DOHH2 (cell line): ENCODE results near the gene APBB1.

Source experiments
- H3F3A ChIP-seq: fragments of 200-600 bp; sonication (generic), shearing (Covaris generic); 2 replicates; pipeline ENCODE4 v1.6.0; 2016; ENCODE audit warnings: antibody characterized with exemption, mild to moderate bottlenecking; ENCODE audit not compliant: control insufficient read depth, insufficient read depth
- H3K27ac ChIP-seq: fragments of 200-600 bp; sonication (generic); 2 replicates; pipeline ENCODE4 v1.5.1; 2014; ENCODE audit warnings: low read depth, mild to moderate bottlenecking, low read length, moderate library complexity
- H3K27me3 ChIP-seq: fragments of 200-600 bp; sonication (generic); 2 replicates; pipeline ENCODE4 v1.6.1; 2014; ENCODE audit warnings: mild to moderate bottlenecking, low read length, mixed read lengths; ENCODE audit not compliant: control insufficient read depth
- H3K36me3 ChIP-seq: fragments of 200-600 bp; sonication (generic); 2 replicates; pipeline ENCODE4 v1.6.1; 2014; ENCODE audit warnings: mild to moderate bottlenecking, low read length, moderate library complexity, mixed read lengths; ENCODE audit not compliant: control insufficient read depth
- H3K4me1 ChIP-seq: fragments of 200-600 bp; sonication (generic); 2 replicates; pipeline ENCODE4 v1.6.1; 2014; ENCODE audit warnings: mild to moderate bottlenecking, low read length, mixed read lengths; ENCODE audit not compliant: control insufficient read depth
- H3K4me2 ChIP-seq: fragments of 200-600 bp; sonication (generic); 2 replicates; pipeline ENCODE4 v1.6.0; 2014; ENCODE audit warnings: mild to moderate bottlenecking, low read length, moderate library complexity
- H3K4me3 ChIP-seq: fragments of 200-600 bp; sonication (generic); 2 replicates; pipeline ENCODE4 v1.5.1; 2014; ENCODE audit warnings: mild to moderate bottlenecking, low read length, mixed read lengths
- H3K79me2 ChIP-seq: fragments of 200-600 bp; sonication (generic); 2 replicates; pipeline ENCODE4 v1.6.1; 2014; ENCODE audit warnings: mild to moderate bottlenecking, low read length, mixed read lengths; ENCODE audit not compliant: control insufficient read depth
- H3K9me2 ChIP-seq: fragments of 200-600 bp; sonication (generic); replicated peaks from 2 replicates; pipeline ENCODE4 v1.6.1; 2014; ENCODE audit warnings: mild to moderate bottlenecking, low read length, mixed read lengths; ENCODE audit not compliant: control insufficient read depth
- H3K9me3 ChIP-seq: fragments of 200-600 bp; sonication (generic); 2 replicates; pipeline ENCODE4 v1.6.1; 2014; ENCODE audit warnings: antibody characterized with exemption, low read length, mixed read lengths; ENCODE audit not compliant: control insufficient read depth, insufficient read depth
- H4K20me1 ChIP-seq: fragments of 200-600 bp; sonication (generic); 2 replicates; pipeline ENCODE4 v1.6.0; 2014; ENCODE audit warnings: low read depth, mild to moderate bottlenecking, antibody characterized with exemption, low read length, moderate library complexity; ENCODE audit not compliant: control insufficient read depth, insufficient read depth
- EZH2phosphoT487 ChIP-seq: fragments of 200-600 bp; sonication (generic); IDR thresholded peaks from 2 replicates; pipeline ENCODE4 v1.6.1; 2017; ENCODE audit warnings: borderline replicate concordance, mild to moderate bottlenecking, antibody characterized with exemption, low read length, moderate library complexity, mixed read lengths
- TF ChIP-seq, protein P1 (sequence below): fragments of 200-600 bp; sonication (generic); IDR thresholded peaks from one replicate; pipeline ENCODE4 v1.5.1; 2014; ENCODE audit warnings: antibody characterized with exemption, mild to moderate bottlenecking, low read depth, low read length; ENCODE audit not compliant: poor library complexity, severe bottlenecking

Gene APBB1

GRCh38 chr11:6391537-6392134 lies 27.3 kb downstream of the APBB1 start:
- H3K79me2 ChIP-seq, result no peaks in the 10 kb centered on the region
- H3K4me1 ChIP-seq, result peaks cover 20% of the 10 kb centered on the region
- no peak overlapping the region for H3K4me3 ChIP-seq
- H4K20me1 ChIP-seq, result no peaks in the 10 kb centered on the region
- H3K9me3 ChIP-seq, result no peaks in the 10 kb centered on the region
- no peaks in the 10 kb centered on the region for H3K9me2 ChIP-seq
- TF ChIP-seq, protein P1, sequence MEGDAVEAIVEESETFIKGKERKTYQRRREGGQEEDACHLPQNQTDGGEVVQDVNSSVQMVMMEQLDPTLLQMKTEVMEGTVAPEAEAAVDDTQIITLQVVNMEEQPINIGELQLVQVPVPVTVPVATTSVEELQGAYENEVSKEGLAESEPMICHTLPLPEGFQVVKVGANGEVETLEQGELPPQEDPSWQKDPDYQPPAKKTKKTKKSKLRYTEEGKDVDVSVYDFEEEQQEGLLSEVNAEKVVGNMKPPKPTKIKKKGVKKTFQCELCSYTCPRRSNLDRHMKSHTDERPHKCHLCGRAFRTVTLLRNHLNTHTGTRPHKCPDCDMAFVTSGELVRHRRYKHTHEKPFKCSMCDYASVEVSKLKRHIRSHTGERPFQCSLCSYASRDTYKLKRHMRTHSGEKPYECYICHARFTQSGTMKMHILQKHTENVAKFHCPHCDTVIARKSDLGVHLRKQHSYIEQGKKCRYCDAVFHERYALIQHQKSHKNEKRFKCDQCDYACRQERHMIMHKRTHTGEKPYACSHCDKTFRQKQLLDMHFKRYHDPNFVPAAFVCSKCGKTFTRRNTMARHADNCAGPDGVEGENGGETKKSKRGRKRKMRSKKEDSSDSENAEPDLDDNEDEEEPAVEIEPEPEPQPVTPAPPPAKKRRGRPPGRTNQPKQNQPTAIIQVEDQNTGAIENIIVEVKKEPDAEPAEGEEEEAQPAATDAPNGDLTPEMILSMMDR, result no peak
- H3K4me2 ChIP-seq, result no peak overlapping the region; the same call in 1 of the 2 replicates
- H3K27me3 ChIP-seq, result no peaks in the 10 kb centered on the region
- H3K27ac ChIP-seq, result no peak overlapping the region
- no peaks in the 10 kb centered on the region; the same call in 1 of the 2 replicates for H3F3A ChIP-seq
- no peaks in the 10 kb centered on the region for H3K36me3 ChIP-seq

DNA sequence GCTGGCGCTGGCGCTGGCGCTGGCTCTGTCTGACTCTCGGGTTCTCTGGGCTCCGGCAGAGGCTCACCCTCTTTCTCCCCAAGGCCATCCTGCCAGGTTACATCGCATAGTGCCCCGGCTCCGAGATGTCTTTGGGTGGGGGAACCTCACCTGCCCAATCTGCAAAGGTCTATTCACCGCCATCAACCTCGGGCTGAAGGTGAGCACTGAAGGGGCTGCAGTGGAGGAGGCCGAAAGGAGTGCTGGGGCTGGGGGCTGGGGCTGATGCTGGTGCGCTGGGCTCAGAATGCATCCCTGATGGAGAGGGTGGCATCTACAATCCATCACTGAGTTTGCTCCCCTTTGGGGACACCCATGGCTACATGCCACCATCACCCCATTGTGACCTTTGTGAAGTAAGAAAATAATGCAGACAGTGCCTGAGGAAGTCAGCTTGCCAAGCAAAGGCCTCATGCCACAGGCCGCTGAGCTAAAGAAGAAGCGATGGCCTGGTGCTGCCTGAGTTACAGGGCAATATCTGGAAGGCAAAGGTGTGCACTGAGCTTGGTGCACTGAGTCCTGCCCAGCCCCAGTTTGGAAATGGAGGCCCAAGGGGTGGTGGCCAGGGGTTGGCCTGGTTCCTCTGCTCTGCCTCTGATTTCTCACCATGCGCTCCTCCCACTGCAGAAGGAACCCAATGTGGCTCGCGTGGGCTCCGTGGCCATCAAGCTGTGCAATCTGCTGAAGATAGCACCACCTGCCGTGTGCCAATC lies 28.0 kb downstream of the APBB1 start:
- H3K4me1 ChIP-seq, result peaks cover 20% of the 10 kb centered on the region
- no peaks in the 10 kb centered on the region for H3K9me3 ChIP-seq
- TF ChIP-seq, protein P1, result no peak
- no peak for TF ChIP-seq EZH2phosphoT487
- H3K9me2 ChIP-seq, result no peaks in the 10 kb centered on the region
- peak overlapping the region; percentile 88 for H3K4me3 ChIP-seq
- H3K4me2 ChIP-seq, result peak overlapping the region; percentile 91
- H3K36me3 ChIP-seq, result no peaks in the 10 kb centered on the region
- H3F3A ChIP-seq, result no peaks in the 10 kb centered on the region; the same call in 1 of the 2 replicates
- H4K20me1 ChIP-seq, result no peaks in the 10 kb centered on the region
- H3K27me3 ChIP-seq, result no peaks in the 10 kb centered on the region
- H3K27ac ChIP-seq, result no peak overlapping the region
- H3K79me2 ChIP-seq, result no peaks in the 10 kb centered on the region

- H3K4me3 ChIP-seq, result peak within 1 kb of the TSS; percentile 88
- no peaks in the 10 kb centered on the region for H3K9me2 ChIP-seq
- peaks cover 20% of the 10 kb centered on the region for H3K4me1 ChIP-seq
- peak within 1 kb of the TSS; percentile 91 for H3K4me2 ChIP-seq
- H3K27me3 ChIP-seq, result no peaks in the 10 kb centered on the region
- no peaks in the 10 kb centered on the region for H3K79me2 ChIP-seq
- no peaks in the 10 kb centered on the region for H3K36me3 ChIP-seq
- H3K9me3 ChIP-seq, result no peaks in the 10 kb centered on the region
- no peaks in the 10 kb centered on the region for H4K20me1 ChIP-seq
- no peak within 1 kb of the TSS for H3K27ac ChIP-seq
- no peak for TF ChIP-seq EZH2phosphoT487
- TF ChIP-seq, protein P1, result no peak
- no peaks in the 10 kb centered on the region; the same call in 1 of the 2 replicates for H3F3A ChIP-seq
Observed at GRCh38 chr11:6389905-6390717, 28.8 kb downstream of the APBB1 start, which contains the start of gene SMPD1. Gene SMPD1, plus strand, starts transcription at chr11:6390474. Its CDS starts 125 bp downstream, at chr11:6390599.
